ENCODE data around the gene HAUS8.
"Not testable (repeated sequence)": the region's sequence is repeated elsewhere in the genome, so short reads cannot be mapped to it uniquely, and the experiment has no call there.

The HAUS8 gene

DNA sequence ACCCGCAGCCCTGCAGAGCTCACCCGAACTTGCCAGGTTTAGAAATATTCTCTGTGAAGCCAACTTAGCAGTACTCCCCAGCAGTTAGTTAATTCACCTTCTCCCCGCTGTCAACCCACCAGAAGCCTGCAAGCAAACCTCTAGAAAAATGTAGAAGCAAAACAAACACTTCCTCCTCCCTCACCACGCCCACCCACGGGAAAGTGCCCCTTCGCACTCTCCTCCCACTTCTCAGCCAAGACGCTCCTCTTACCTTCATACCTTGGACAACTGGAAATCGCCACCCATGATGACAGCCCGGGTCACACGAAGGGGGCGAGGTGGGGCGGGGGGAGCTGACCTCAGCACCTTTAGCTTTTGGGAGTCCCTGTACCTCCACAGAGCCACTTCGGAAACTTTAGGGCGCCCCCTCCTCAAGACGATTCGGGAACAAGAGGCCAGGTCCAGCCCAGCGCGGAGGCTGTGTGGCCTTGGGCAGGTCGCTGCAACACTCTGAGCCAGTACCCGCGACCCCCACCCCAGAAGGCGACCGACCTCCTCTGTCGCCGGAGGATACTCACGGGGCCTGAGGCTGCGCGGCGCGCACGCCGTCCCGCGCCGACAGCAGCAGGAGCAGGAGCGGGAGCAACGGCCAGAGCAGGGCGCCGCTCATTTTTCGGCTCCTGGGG lies 49.1 kb downstream of the HAUS8 start:
- no peak overlapping the region for H3K27ac ChIP-seq (ENCODE audit: poor library complexity, severe bottlenecking)
- ATAC-seq (ENCODE audit: low read depth): no peak
- H3K36me3 ChIP-seq (ENCODE audit: low read depth): no peaks in the 10 kb centered on the region
- H3K9me3 ChIP-seq (ENCODE audit: severe bottlenecking): peaks cover 11% of the 10 kb centered on the region
- H3K4me3 ChIP-seq (ENCODE audit: severe bottlenecking): peak overlapping the region; percentile 28
- peaks cover 7% of the 10 kb centered on the region for H3K4me1 ChIP-seq (ENCODE audit: insufficient read depth, poor library complexity, severe bottlenecking)
- no peak for DNase-seq (ENCODE audit: low spot score)
- TF ChIP-seq, protein P1, sequence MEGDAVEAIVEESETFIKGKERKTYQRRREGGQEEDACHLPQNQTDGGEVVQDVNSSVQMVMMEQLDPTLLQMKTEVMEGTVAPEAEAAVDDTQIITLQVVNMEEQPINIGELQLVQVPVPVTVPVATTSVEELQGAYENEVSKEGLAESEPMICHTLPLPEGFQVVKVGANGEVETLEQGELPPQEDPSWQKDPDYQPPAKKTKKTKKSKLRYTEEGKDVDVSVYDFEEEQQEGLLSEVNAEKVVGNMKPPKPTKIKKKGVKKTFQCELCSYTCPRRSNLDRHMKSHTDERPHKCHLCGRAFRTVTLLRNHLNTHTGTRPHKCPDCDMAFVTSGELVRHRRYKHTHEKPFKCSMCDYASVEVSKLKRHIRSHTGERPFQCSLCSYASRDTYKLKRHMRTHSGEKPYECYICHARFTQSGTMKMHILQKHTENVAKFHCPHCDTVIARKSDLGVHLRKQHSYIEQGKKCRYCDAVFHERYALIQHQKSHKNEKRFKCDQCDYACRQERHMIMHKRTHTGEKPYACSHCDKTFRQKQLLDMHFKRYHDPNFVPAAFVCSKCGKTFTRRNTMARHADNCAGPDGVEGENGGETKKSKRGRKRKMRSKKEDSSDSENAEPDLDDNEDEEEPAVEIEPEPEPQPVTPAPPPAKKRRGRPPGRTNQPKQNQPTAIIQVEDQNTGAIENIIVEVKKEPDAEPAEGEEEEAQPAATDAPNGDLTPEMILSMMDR (IDR thresholded peaks at IDR 0.05; ENCODE audit: poor library complexity, severe bottlenecking): no peak
- peaks cover 15% of the 10 kb centered on the region for H3K27me3 ChIP-seq (ENCODE audit: insufficient read depth, poor library complexity, severe bottlenecking)

- ATAC-seq (ENCODE audit: low read depth): no peak
- peaks cover 15% of the 10 kb centered on the region for H3K27me3 ChIP-seq (ENCODE audit: insufficient read depth, poor library complexity, severe bottlenecking)
- DNase-seq (ENCODE audit: low spot score): no peak
- no peaks in the 10 kb centered on the region for H3K36me3 ChIP-seq (ENCODE audit: low read depth)
- H3K4me1 ChIP-seq (ENCODE audit: insufficient read depth, poor library complexity, severe bottlenecking): peaks cover 7% of the 10 kb centered on the region
- TF ChIP-seq, protein P1 (IDR thresholded peaks at IDR 0.05; ENCODE audit: poor library complexity, severe bottlenecking): no peak
- no peak overlapping the region for H3K4me3 ChIP-seq (ENCODE audit: severe bottlenecking)
- peaks cover 11% of the 10 kb centered on the region for H3K9me3 ChIP-seq (ENCODE audit: severe bottlenecking)
- H3K27ac ChIP-seq (ENCODE audit: poor library complexity, severe bottlenecking): no peak overlapping the region
Observed at GRCh38 chr19:17025361-17025760, 49.9 kb downstream of the HAUS8 start.

DNA sequence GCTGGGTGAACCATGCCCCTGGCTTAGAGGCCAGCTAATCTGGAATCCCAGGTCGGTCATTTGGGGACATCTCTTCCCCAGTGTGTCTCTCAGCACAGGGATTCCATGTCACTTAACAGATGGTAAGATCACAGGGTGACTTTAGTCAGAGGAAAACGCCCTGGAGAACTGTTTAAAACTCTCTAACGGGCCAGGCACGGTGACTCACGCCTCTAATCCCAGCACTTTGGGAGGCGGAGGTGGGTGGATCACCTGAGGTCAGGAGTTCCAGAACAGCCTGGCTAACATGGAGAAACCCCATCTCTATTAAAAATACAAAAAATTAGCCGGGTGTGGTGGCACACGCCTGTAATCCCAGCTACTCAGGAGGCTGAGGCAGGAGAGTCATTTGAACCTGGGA lies 50.3 kb downstream of the HAUS8 start:
- Histone ChIP-seq H3K27me3 (ENCODE audit: insufficient read depth, poor library complexity, severe bottlenecking) (peaks cover 15% of the 10 kb centered on the region), H3K9me3 (ENCODE audit: severe bottlenecking) (peaks cover 11% of the 10 kb centered on the region)
- H3K36me3 ChIP-seq (ENCODE audit: low read depth); H3K4me1 ChIP-seq (ENCODE audit: insufficient read depth, poor library complexity, severe bottlenecking); H3K27ac ChIP-seq (ENCODE audit: poor library complexity, severe bottlenecking); H3K4me3 ChIP-seq (ENCODE audit: severe bottlenecking); ATAC-seq (ENCODE audit: low read depth); DNase-seq (ENCODE audit: low spot score): not testable (repeated sequence)

DNA sequence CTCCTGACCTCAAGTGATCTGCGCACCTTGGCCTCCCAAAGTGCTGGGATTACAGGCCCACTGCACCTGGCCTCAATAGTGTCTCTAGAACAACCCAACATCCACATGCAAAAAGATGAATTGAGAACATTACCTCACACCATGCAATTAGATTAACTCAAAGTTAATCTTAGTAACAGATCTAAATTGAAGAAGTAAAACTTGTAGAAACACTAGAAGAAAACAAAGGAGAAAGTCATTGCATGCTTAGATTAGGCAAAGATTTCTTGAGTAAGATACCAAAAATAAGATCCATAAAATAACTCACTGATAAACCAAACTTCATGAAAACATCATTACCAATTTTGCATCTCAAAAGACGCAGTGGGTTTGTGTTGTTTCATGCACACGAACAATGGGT lies 51.4 kb downstream of the HAUS8 start:
- Histone ChIP-seq H3K4me3 (ENCODE audit: severe bottlenecking) (no peak overlapping the region), H3K27me3 (ENCODE audit: insufficient read depth, poor library complexity, severe bottlenecking) (peaks cover 15% of the 10 kb centered on the region), H3K27ac (ENCODE audit: poor library complexity, severe bottlenecking) (no peak overlapping the region), H3K4me1 (ENCODE audit: insufficient read depth, poor library complexity, severe bottlenecking) (peaks cover 7% of the 10 kb centered on the region), H3K9me3 (ENCODE audit: severe bottlenecking) (peaks cover 11% of the 10 kb centered on the region), H3K36me3 (ENCODE audit: low read depth) (no peaks in the 10 kb centered on the region)
- no peak for ATAC-seq (ENCODE audit: low read depth)
- DNase-seq (ENCODE audit: low spot score): no peak
- TF ChIP-seq, protein P1 (IDR thresholded peaks at IDR 0.05; ENCODE audit: poor library complexity, severe bottlenecking): no peak

GRCh38 chr19:17022738-17023137 lies 52.5 kb downstream of the HAUS8 start:
- TF ChIP-seq, protein P1 (IDR thresholded peaks at IDR 0.05; ENCODE audit: poor library complexity, severe bottlenecking): no peak
- H3K27ac ChIP-seq (ENCODE audit: poor library complexity, severe bottlenecking): peak overlapping the region; percentile 7
- DNase-seq (ENCODE audit: low spot score): no peak
- no peak for ATAC-seq (ENCODE audit: low read depth)
- H3K4me1 ChIP-seq (ENCODE audit: insufficient read depth, poor library complexity, severe bottlenecking): peaks cover 7% of the 10 kb centered on the region
- peaks cover 11% of the 10 kb centered on the region for H3K9me3 ChIP-seq (ENCODE audit: severe bottlenecking)
- H3K27me3 ChIP-seq (ENCODE audit: insufficient read depth, poor library complexity, severe bottlenecking): peaks cover 14% of the 10 kb centered on the region
- no peaks in the 10 kb centered on the region for H3K36me3 ChIP-seq (ENCODE audit: low read depth)
- H3K4me3 ChIP-seq (ENCODE audit: severe bottlenecking): no peak overlapping the region
